ENCODE measurements around the gene NRP2. TPM values are rescaled to one million over a fixed set of nuclear protein-coding genes. Genes with fewer than 3 reads are reported as not detected.

The NRP2 gene
- total RNA-seq, 2 donors from 2014 or later: 2.5 to 2.6 TPM

GRCh38 chr2:205754285-205754923 lies 72.1 kb downstream of the NRP2 start:
- no peak for DNase-seq
- no peak overlapping the region for H3K27ac Mint-ChIP-seq
- ATAC-seq (replicated peaks in 1 of 2): no peak
- no peaks in the 10 kb centered on the region for H3K4me1 Mint-ChIP-seq (ENCODE audit: low read depth)
- no peaks in the 10 kb centered on the region for H3K9me3 Mint-ChIP-seq
- H3K36me3 Mint-ChIP-seq (ENCODE audit: insufficient read depth in 2 of 2): no peaks in the 10 kb centered on the region
- H3K4me3 Mint-ChIP-seq: no peak overlapping the region
- peaks cover 31% of the 10 kb centered on the region for H3K27me3 Mint-ChIP-seq (ENCODE audit: low read depth)

- peaks cover 36% of the 10 kb centered on the region for H3K27me3 Mint-ChIP-seq (ENCODE audit: low read depth)
- no peaks in the 10 kb centered on the region for H3K9me3 Mint-ChIP-seq
- DNase-seq (no peak), ATAC-seq (replicated peaks in 1 of 2) (no peak)
- no peak overlapping the region for H3K4me3 Mint-ChIP-seq
- no peaks in the 10 kb centered on the region for H3K36me3 Mint-ChIP-seq (ENCODE audit: insufficient read depth in 2 of 2)
- H3K4me1 Mint-ChIP-seq (ENCODE audit: low read depth): no peaks in the 10 kb centered on the region
- H3K27ac Mint-ChIP-seq: no peak overlapping the region
Measured at GRCh38 chr2:205754924-205755321, 72.6 kb downstream of the NRP2 start.

GRCh38 chr2:205755923-205756322 lies 73.6 kb downstream of the NRP2 start:
- H3K4me3 Mint-ChIP-seq: no peak overlapping the region
- H3K4me1 Mint-ChIP-seq (ENCODE audit: low read depth): no peaks in the 10 kb centered on the region
- DNase-seq: no peak
- no peak overlapping the region for H3K27ac Mint-ChIP-seq
- no peak for ATAC-seq (replicated peaks in 1 of 2)
- no peaks in the 10 kb centered on the region for H3K9me3 Mint-ChIP-seq
- peaks cover 36% of the 10 kb centered on the region for H3K27me3 Mint-ChIP-seq (ENCODE audit: low read depth)
- H3K36me3 Mint-ChIP-seq (ENCODE audit: insufficient read depth in 2 of 2): no peaks in the 10 kb centered on the region

GRCh38 chr2:205757271-205757670 lies 75.0 kb downstream of the NRP2 start:
- DNase-seq (no peak), ATAC-seq (replicated peaks in 1 of 2) (no peak)
- no peak overlapping the region for H3K27ac Mint-ChIP-seq
- H3K4me3 Mint-ChIP-seq: no peak overlapping the region
- H3K27me3 Mint-ChIP-seq (ENCODE audit: low read depth): peaks cover 32% of the 10 kb centered on the region
- H3K9me3 Mint-ChIP-seq: no peaks in the 10 kb centered on the region
- no peaks in the 10 kb centered on the region for H3K4me1 Mint-ChIP-seq (ENCODE audit: low read depth)
- H3K36me3 Mint-ChIP-seq (ENCODE audit: insufficient read depth in 2 of 2): no peaks in the 10 kb centered on the region

- ATAC-seq (replicated peaks in 1 of 2) (no peak), DNase-seq (no peak)
- no peak overlapping the region for H3K27ac Mint-ChIP-seq
- no peaks in the 10 kb centered on the region for H3K36me3 Mint-ChIP-seq (ENCODE audit: insufficient read depth in 2 of 2)
- no peaks in the 10 kb centered on the region for H3K9me3 Mint-ChIP-seq
- H3K4me3 Mint-ChIP-seq: no peak overlapping the region
- H3K4me1 Mint-ChIP-seq (ENCODE audit: low read depth): no peaks in the 10 kb centered on the region
- H3K27me3 Mint-ChIP-seq (ENCODE audit: low read depth): peaks cover 39% of the 10 kb centered on the region
Measured at GRCh38 chr2:205758051-205758450, 75.8 kb downstream of the NRP2 start.

GRCh38 chr2:205758500-205758899 lies 76.2 kb downstream of the NRP2 start:
- Mint-ChIP-seq H3K36me3 (ENCODE audit: insufficient read depth in 2 of 2) (no peaks in the 10 kb centered on the region), H3K27ac (no peak overlapping the region), H3K4me1 (ENCODE audit: low read depth) (no peaks in the 10 kb centered on the region), H3K27me3 (ENCODE audit: low read depth) (peaks cover 43% of the 10 kb centered on the region), H3K4me3 (no peak overlapping the region), H3K9me3 (no peaks in the 10 kb centered on the region)
- DNase-seq (no peak), ATAC-seq (replicated peaks in 1 of 2) (no peak)

- H3K9me3 Mint-ChIP-seq: no peaks in the 10 kb centered on the region
- peaks cover 43% of the 10 kb centered on the region for H3K27me3 Mint-ChIP-seq (ENCODE audit: low read depth)
- DNase-seq (no peak), ATAC-seq (replicated peaks in 1 of 2) (no peak)
- no peaks in the 10 kb centered on the region for H3K36me3 Mint-ChIP-seq (ENCODE audit: insufficient read depth in 2 of 2)
- no peak overlapping the region for H3K27ac Mint-ChIP-seq
- H3K4me3 Mint-ChIP-seq: no peak overlapping the region
- no peaks in the 10 kb centered on the region for H3K4me1 Mint-ChIP-seq (ENCODE audit: low read depth)
Measured at GRCh38 chr2:205759257-205759656, 77.0 kb downstream of the NRP2 start.

GRCh38 chr2:205759732-205760131 lies 77.4 kb downstream of the NRP2 start:
- DNase-seq (no peak), ATAC-seq (replicated peaks in 1 of 2) (no peak)
- Mint-ChIP-seq H3K9me3 (no peaks in the 10 kb centered on the region), H3K4me3 (no peak overlapping the region), H3K4me1 (ENCODE audit: low read depth) (no peaks in the 10 kb centered on the region), H3K36me3 (ENCODE audit: insufficient read depth in 2 of 2) (no peaks in the 10 kb centered on the region), H3K27me3 (ENCODE audit: low read depth) (peaks cover 43% of the 10 kb centered on the region), H3K27ac (no peak overlapping the region)

- no peaks in the 10 kb centered on the region for H3K36me3 Mint-ChIP-seq (ENCODE audit: insufficient read depth in 2 of 2)
- no peak for ATAC-seq (replicated peaks in 1 of 2)
- no peak overlapping the region for H3K27ac Mint-ChIP-seq
- no peak overlapping the region for H3K4me3 Mint-ChIP-seq
- H3K9me3 Mint-ChIP-seq: no peaks in the 10 kb centered on the region
- no peak for DNase-seq
- H3K4me1 Mint-ChIP-seq (ENCODE audit: low read depth): no peaks in the 10 kb centered on the region
- H3K27me3 Mint-ChIP-seq (ENCODE audit: low read depth): peaks cover 43% of the 10 kb centered on the region
Measured at GRCh38 chr2:205760157-205760556, 77.9 kb downstream of the NRP2 start.

GRCh38 chr2:205761421-205761820 lies 79.1 kb downstream of the NRP2 start:
- peaks cover 39% of the 10 kb centered on the region for H3K27me3 Mint-ChIP-seq (ENCODE audit: low read depth)
- H3K4me3 Mint-ChIP-seq: no peak overlapping the region
- DNase-seq: no peak
- no peaks in the 10 kb centered on the region for H3K4me1 Mint-ChIP-seq (ENCODE audit: low read depth)
- no peak for ATAC-seq (replicated peaks in 1 of 2)
- no peaks in the 10 kb centered on the region for H3K9me3 Mint-ChIP-seq
- H3K27ac Mint-ChIP-seq: no peak overlapping the region
- no peaks in the 10 kb centered on the region for H3K36me3 Mint-ChIP-seq (ENCODE audit: insufficient read depth in 2 of 2)

GRCh38 chr2:205762881-205763280 lies 80.6 kb downstream of the NRP2 start:
- no peak overlapping the region for H3K27ac Mint-ChIP-seq

GRCh38 chr2:205763708-205764211 lies 81.5 kb downstream of the NRP2 start:
- ATAC-seq (replicated peaks in 1 of 2) (peak; percentile 39 to 62), DNase-seq (peak; percentile 31 to 60)
- Mint-ChIP-seq H3K27me3 (ENCODE audit: low read depth) (peaks cover 46% of the 10 kb centered on the region), H3K36me3 (ENCODE audit: insufficient read depth in 2 of 2) (no peaks in the 10 kb centered on the region), H3K9me3 (no peaks in the 10 kb centered on the region), H3K4me3 (peak overlapping the region in 1 of 2 donors; percentile 51), H3K27ac (no peak overlapping the region), H3K4me1 (ENCODE audit: low read depth) (peaks cover 6% of the 10 kb centered on the region)

More at GRCh38 chr2:205762881-205763280, 80.6 kb downstream of the NRP2 start:
- ATAC-seq (replicated peaks in 1 of 2) (no peak), DNase-seq (no peak)
- Mint-ChIP-seq H3K36me3 (ENCODE audit: insufficient read depth in 2 of 2) (no peaks in the 10 kb centered on the region), H3K27me3 (ENCODE audit: low read depth) (peaks cover 46% of the 10 kb centered on the region), H3K9me3 (no peaks in the 10 kb centered on the region), H3K4me1 (ENCODE audit: low read depth) (peaks cover 5% of the 10 kb centered on the region), H3K4me3 (no peak overlapping the region)

- H3K4me1 Mint-ChIP-seq (ENCODE audit: low read depth): peaks cover 11% of the 10 kb centered on the region
- DNase-seq (no peak), ATAC-seq (replicated peaks in 1 of 2) (peak in 1 of 2 donors; percentile 9)
- no peaks in the 10 kb centered on the region for H3K9me3 Mint-ChIP-seq
- H3K27me3 Mint-ChIP-seq (ENCODE audit: low read depth): peaks cover 44% of the 10 kb centered on the region
- H3K27ac Mint-ChIP-seq: no peak overlapping the region
- no peak overlapping the region for H3K4me3 Mint-ChIP-seq
- H3K36me3 Mint-ChIP-seq (ENCODE audit: insufficient read depth in 2 of 2): no peaks in the 10 kb centered on the region
Measured at GRCh38 chr2:205764270-205764746, 82.0 kb downstream of the NRP2 start.

GRCh38 chr2:205765151-205765550 lies 82.8 kb downstream of the NRP2 start:
- Mint-ChIP-seq H3K27me3 (ENCODE audit: low read depth) (peaks cover 40% of the 10 kb centered on the region), H3K27ac (no peak overlapping the region), H3K4me3 (no peak overlapping the region), H3K9me3 (no peaks in the 10 kb centered on the region), H3K4me1 (ENCODE audit: low read depth) (peaks cover 19% of the 10 kb centered on the region), H3K36me3 (ENCODE audit: insufficient read depth in 2 of 2) (no peaks in the 10 kb centered on the region)
- DNase-seq (no peak), ATAC-seq (replicated peaks in 1 of 2) (no peak)

All from activated T-cell treated with anti-CD3 and anti-CD28 coated beads, Interleukin-2, amount 50 U/mL, for 72 hours (primary cell).